ENCODE measurements around the gene ASPN. TPM values are rescaled to one million over a fixed set of nuclear protein-coding genes. Genes with fewer than 3 reads are reported as not detected.
A peak's percentile ranks its signal among the peaks of the same experiment; 100 is the strongest.
"Not testable (repeated sequence)": the region's sequence is repeated elsewhere in the genome, so short reads cannot be mapped to it uniquely, and the experiment has no call there.

ASPN gene
- total RNA-seq, 1 donor from 2014 or later, result 2.9 TPM

DNA sequence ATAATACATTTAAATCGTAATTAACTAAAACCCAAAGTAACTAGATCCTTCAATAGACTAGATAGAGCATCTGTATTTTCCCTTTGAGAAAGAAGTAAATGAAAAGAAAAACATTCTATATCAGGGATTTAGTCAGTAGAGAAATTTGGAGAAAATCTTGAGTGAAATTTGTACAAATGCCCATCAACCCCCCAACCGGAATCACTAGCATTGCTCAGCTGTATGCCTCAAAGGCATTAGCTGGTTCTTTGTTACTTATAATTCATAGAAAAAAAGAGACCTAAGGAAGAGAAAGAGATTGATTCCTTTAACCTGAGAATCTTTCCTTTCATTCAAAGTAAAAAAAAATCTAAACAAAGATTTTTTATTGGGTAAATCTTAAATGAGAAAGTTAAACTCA, 58.7 kb downstream of the ASPN start:
- Histone ChIP-seq H3K4me3 (peak overlapping the region in 1 of 2 donors; percentile 24), H3K27me3 (no peaks in the 10 kb centered on the region), H3K4me1 (peaks cover 16% of the 10 kb centered on the region), H3K36me3 (no peaks in the 10 kb centered on the region), H3K27ac (peak overlapping the region; percentile 62), H3K9me3 (no peaks in the 10 kb centered on the region)
- DNase-seq (ENCODE audit: extremely low spot score in 2 of 2), result no peak
- TF ChIP-seq POLR2A (IDR thresholded peaks at IDR 0.05) (no peak), POLR2AphosphoS5 (IDR thresholded peaks at IDR 0.05; ENCODE audit: insufficient read depth in 1 of 2, low read depth in 1 of 2) (no peak)
- TF ChIP-seq, protein P1, sequence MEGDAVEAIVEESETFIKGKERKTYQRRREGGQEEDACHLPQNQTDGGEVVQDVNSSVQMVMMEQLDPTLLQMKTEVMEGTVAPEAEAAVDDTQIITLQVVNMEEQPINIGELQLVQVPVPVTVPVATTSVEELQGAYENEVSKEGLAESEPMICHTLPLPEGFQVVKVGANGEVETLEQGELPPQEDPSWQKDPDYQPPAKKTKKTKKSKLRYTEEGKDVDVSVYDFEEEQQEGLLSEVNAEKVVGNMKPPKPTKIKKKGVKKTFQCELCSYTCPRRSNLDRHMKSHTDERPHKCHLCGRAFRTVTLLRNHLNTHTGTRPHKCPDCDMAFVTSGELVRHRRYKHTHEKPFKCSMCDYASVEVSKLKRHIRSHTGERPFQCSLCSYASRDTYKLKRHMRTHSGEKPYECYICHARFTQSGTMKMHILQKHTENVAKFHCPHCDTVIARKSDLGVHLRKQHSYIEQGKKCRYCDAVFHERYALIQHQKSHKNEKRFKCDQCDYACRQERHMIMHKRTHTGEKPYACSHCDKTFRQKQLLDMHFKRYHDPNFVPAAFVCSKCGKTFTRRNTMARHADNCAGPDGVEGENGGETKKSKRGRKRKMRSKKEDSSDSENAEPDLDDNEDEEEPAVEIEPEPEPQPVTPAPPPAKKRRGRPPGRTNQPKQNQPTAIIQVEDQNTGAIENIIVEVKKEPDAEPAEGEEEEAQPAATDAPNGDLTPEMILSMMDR (IDR thresholded peaks at IDR 0.05), result no peak
- intact Hi-C loops (cut with DNase I), result no loop called here

DNA sequence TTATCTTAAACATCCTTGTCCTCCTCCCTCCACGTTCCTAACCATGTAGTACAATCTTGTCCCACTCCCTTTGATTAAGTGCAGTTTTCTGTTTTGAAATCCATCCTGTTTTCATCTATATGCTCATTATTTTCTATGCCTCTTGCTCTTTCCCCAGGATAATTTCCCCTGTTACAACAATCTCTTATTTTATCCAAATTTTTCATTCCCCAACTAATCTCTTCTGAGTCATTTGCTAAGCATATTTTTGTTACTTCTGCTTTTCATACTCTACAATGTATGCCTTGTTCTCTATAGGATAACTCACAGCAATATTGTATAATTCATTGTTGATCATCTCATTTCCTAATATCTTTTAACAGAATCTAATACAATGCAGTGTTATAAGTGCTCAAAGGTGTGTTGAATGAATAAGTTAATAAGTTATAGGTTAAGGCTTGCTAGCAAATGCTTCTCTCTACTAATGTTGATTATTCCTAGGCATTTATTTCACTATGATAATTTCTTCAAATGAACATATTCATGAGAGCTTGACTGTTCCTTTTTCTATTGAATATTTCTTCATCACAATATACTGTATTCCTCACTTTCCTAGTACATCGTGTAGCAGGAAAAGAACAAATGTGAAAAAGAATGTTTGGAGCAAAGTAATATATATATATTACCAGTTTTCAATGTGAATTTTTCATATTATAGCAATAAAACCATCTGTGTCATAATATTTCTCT, 59.5 kb downstream of the ASPN start:
- no peaks in the 10 kb centered on the region for H3K27me3 ChIP-seq
- H3K4me1 ChIP-seq, result peaks cover 16% of the 10 kb centered on the region
- peak overlapping the region; percentile 62 for H3K27ac ChIP-seq
- no peaks in the 10 kb centered on the region for H3K9me3 ChIP-seq
- no peaks in the 10 kb centered on the region for H3K36me3 ChIP-seq
- intact Hi-C loops (cut with DNase I), result no loop called here
- no peak for DNase-seq (ENCODE audit: extremely low spot score in 2 of 2)
- TF ChIP-seq POLR2AphosphoS5 (IDR thresholded peaks at IDR 0.05; ENCODE audit: insufficient read depth in 1 of 2, low read depth in 1 of 2), result no peak
- H3K4me3 ChIP-seq, result peak overlapping the region in 1 of 2 donors; percentile 24

DNA sequence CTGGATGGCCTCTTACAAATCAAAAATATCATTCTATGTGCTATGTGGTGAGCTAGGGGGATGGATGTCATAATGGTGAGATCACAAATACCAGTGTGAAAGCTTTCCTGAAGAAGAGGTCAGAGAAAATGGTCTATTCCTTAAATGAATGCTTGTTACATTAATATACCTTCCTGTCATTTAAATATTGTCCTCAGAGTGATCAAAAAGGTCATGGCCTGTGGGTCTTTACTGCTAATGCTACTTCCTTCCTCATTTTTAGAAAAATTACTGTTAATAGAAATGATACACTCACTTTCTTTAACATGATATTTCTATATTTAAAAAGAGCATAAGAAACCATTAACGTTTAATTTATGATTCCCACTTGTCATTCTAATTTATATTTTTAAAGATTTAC, 67.7 kb downstream of the ASPN start:
- H3K9me3 ChIP-seq, result no peaks in the 10 kb centered on the region
- TF ChIP-seq, protein P1 (IDR thresholded peaks at IDR 0.05), result no peak
- TF ChIP-seq POLR2AphosphoS5 (IDR thresholded peaks at IDR 0.05; ENCODE audit: insufficient read depth in 1 of 2, low read depth in 1 of 2), result no peak
- TF ChIP-seq POLR2A (IDR thresholded peaks at IDR 0.05), result no peak
- no peak overlapping the region for H3K4me3 ChIP-seq
- no peak overlapping the region for H3K27ac ChIP-seq
- H3K27me3 ChIP-seq, result no peaks in the 10 kb centered on the region
- intact Hi-C loops (cut with DNase I), result no loop called here
- H3K4me1 ChIP-seq, result peaks cover 11% of the 10 kb centered on the region
- no peak for DNase-seq (ENCODE audit: extremely low spot score in 2 of 2)
- H3K36me3 ChIP-seq, result no peaks in the 10 kb centered on the region

DNA sequence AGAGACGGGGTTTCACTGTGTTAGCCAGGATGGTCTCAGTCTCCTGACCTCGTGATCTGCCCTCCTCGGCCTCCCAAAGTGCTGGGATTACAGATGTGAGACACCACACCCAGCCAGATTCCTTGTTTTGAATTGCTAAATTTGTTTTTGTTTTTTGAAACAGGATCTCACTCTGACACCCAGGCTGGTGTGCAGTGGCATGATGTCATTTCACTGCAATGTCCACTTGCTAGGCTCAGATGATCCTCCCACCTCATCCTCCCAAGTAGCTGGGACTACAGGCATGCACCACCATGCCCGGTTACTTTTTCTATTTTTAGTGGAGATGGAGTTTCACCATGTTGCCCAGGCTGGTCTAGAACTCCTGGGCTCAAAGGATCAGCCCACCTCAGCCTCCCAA, 71.1 kb downstream of the ASPN start:
- DNase-seq (ENCODE audit: extremely low spot score in 2 of 2); H3K27me3 ChIP-seq; H3K4me3 ChIP-seq; intact Hi-C loops (cut with DNase I); H3K9me3 ChIP-seq; H3K36me3 ChIP-seq: not testable (repeated sequence)
- Histone ChIP-seq H3K4me1 (peaks cover 13% of the 10 kb centered on the region), H3K27ac (peak overlapping the region; percentile 35)

DNA sequence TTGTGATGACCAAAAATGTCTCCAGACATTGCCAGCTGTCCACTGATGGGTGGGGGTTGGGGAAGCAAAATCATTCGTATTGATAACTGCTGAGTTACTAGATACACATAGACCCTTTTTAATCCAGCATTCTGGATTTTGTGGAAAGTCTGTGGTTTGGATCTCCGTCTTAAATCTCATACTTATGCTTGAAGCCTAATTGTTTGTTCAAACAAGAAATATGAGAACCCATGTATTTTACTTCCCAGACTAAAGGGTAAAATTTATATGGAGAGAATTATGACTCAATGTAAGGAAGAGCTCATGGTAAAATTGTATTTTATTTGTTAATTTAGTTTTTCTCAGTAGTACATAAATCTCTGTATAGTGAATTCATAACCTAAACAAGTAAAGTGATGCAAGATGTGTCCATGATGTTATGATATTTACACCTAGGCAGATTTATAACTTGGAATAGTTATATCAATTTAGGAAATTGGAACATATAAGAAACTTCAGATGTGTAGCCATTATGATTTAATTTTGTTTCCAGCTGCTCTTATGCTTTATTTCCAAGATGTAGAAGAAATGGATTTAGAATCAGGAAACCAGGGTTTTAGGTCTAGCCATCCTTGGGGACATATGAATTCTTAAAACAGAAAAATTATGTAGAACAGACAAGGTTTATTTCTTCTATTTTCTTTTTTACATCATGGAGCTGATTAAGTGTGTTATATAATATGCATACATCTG, 73.4 kb downstream of the ASPN start:
- no peak overlapping the region for H3K4me3 ChIP-seq
- no peak for DNase-seq (ENCODE audit: extremely low spot score in 2 of 2)
- no peaks in the 10 kb centered on the region for H3K9me3 ChIP-seq
- H3K27ac ChIP-seq, result no peak overlapping the region
- peaks cover 19% of the 10 kb centered on the region for H3K4me1 ChIP-seq
- H3K36me3 ChIP-seq, result no peaks in the 10 kb centered on the region
- intact Hi-C loops (cut with DNase I), result no loop called here
- TF ChIP-seq, protein P1 (IDR thresholded peaks at IDR 0.05), result no peak
- TF ChIP-seq POLR2AphosphoS5 (IDR thresholded peaks at IDR 0.05; ENCODE audit: insufficient read depth in 1 of 2, low read depth in 1 of 2), result no peak
- TF ChIP-seq POLR2A (IDR thresholded peaks at IDR 0.05), result no peak
- no peaks in the 10 kb centered on the region for H3K27me3 ChIP-seq

DNA sequence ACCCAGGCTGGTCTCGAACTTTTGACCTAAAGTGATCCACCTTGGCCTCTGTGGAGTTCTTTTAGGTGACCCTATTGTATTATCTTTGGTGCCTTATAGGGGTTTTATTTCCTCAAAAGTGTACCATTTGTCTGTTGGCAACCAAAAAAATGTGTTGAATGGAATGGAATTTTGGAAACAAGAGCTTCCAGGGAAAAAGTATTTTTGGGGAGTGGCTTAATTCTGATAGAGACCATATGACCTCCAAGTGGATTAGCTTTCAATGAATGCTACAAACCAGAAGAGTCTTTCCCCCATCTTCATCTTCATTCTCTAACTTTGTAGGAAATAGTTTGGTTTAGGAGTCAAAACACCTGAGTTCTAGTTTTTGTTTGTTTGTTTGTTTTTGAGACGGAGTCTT, 74.5 kb downstream of the ASPN start:
- intact Hi-C loops (cut with DNase I), result no loop called here
- Histone ChIP-seq H3K27ac (no peak overlapping the region), H3K27me3 (no peaks in the 10 kb centered on the region), H3K36me3 (no peaks in the 10 kb centered on the region), H3K9me3 (no peaks in the 10 kb centered on the region), H3K4me3 (no peak overlapping the region), H3K4me1 (peaks cover 19% of the 10 kb centered on the region)
- TF ChIP-seq POLR2A (IDR thresholded peaks at IDR 0.05) (no peak), POLR2AphosphoS5 (IDR thresholded peaks at IDR 0.05; ENCODE audit: insufficient read depth in 1 of 2, low read depth in 1 of 2) (no peak)
- TF ChIP-seq, protein P1 (IDR thresholded peaks at IDR 0.05), result no peak
- DNase-seq (ENCODE audit: extremely low spot score in 2 of 2), result no peak
